Measurements from ENCODE around the gene PTRHD1. TPM values are rescaled to one million over a fixed set of nuclear protein-coding genes. Genes with fewer than 3 reads are reported as not detected.
A peak's percentile ranks its signal among the peaks of the same experiment; 100 is the strongest.

The PTRHD1 gene
- total RNA-seq, 1 donor from 2014 or later = 25.2 TPM

DNA sequence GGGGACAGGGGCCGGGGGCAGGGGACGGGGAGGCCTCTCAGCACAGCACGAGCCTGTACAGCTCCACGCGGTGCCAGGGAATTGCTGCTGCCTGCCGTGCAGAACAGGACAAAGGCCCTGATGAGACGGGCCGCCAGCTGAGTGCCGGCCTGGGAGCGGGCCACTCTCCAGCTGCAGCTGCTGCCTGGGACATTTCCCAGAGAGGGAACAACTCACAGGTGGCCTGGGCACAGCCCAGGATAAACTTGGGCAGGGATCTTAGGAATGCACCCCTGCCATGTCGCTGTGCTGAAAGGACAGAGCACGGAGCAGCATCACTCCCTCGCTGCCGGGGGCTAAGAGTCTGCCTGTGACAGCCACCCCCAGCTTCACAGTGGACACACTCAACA lies 38.9 kb upstream of the PTRHD1 start:
- peak; percentile 58 for DNase-seq
- no peak overlapping the region for H3K4me3 Mint-ChIP-seq (ENCODE audit: unreplicated experiment)
- H3K36me3 Mint-ChIP-seq (ENCODE audit: unreplicated experiment) = peaks cover 12% of the 10 kb centered on the region
- TF ChIP-seq, protein P1, sequence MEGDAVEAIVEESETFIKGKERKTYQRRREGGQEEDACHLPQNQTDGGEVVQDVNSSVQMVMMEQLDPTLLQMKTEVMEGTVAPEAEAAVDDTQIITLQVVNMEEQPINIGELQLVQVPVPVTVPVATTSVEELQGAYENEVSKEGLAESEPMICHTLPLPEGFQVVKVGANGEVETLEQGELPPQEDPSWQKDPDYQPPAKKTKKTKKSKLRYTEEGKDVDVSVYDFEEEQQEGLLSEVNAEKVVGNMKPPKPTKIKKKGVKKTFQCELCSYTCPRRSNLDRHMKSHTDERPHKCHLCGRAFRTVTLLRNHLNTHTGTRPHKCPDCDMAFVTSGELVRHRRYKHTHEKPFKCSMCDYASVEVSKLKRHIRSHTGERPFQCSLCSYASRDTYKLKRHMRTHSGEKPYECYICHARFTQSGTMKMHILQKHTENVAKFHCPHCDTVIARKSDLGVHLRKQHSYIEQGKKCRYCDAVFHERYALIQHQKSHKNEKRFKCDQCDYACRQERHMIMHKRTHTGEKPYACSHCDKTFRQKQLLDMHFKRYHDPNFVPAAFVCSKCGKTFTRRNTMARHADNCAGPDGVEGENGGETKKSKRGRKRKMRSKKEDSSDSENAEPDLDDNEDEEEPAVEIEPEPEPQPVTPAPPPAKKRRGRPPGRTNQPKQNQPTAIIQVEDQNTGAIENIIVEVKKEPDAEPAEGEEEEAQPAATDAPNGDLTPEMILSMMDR (IDR thresholded peaks at IDR 0.05; ENCODE audit: partially characterized antibody, unreplicated experiment) = no peak
- H3K4me1 Mint-ChIP-seq (ENCODE audit: low read depth, unreplicated experiment) = peaks cover 27% of the 10 kb centered on the region
- H3K27me3 Mint-ChIP-seq (ENCODE audit: unreplicated experiment) = peaks cover 13% of the 10 kb centered on the region
- peak overlapping the region; percentile 71 for H3K27ac Mint-ChIP-seq (ENCODE audit: unreplicated experiment)
- peaks cover 11% of the 10 kb centered on the region for H3K9me3 Mint-ChIP-seq (ENCODE audit: unreplicated experiment)

DNA sequence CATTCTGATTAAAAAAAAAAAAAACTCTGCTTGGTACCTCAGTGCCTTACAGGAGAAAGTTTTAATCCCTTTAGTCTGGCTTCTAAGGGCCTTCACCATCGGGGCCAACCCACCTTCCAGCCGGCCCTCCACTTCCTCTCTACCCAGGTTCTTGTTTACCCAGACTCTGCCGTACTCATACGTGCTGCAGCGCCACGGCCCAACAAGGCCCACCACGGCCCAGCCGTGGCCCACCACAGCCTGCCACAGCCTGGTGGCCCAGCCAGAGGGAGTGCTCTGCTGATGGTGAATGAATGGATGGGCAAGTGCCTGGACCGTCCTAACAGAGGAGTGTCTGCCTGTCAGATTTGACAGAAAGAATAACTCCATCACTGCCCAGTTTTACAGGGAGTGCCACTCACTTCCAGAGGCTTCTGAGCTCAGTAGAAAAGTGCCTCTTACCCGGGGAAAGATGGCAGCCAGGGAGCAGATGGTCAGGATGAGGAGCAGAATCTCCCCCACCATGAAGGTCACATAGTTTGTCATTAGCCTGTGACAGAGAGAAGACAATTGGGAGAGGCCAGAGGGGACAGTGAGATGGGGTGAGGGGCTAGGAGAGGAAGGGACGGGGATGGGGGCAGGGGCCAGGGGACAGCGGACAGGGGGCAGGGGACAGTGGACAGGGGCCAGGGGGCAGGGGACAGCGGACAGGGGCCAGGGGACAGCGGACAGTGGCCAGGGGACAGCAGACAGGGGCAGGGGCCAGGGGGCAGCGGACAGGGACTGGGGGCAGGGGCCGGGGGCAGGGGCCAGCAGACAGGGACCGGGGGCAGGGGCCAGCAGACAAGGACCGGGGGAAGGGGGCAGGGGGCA lies 38.3 kb upstream of the PTRHD1 start:
- H3K36me3 Mint-ChIP-seq (ENCODE audit: unreplicated experiment) = peaks cover 11% of the 10 kb centered on the region
- peaks cover 26% of the 10 kb centered on the region for H3K4me1 Mint-ChIP-seq (ENCODE audit: low read depth, unreplicated experiment)
- no peak for DNase-seq
- TF ChIP-seq, protein P1 (IDR thresholded peaks at IDR 0.05; ENCODE audit: partially characterized antibody, unreplicated experiment) = no peak
- peaks cover 9% of the 10 kb centered on the region for H3K9me3 Mint-ChIP-seq (ENCODE audit: unreplicated experiment)
- peaks cover 13% of the 10 kb centered on the region for H3K27me3 Mint-ChIP-seq (ENCODE audit: unreplicated experiment)
- peak overlapping the region; percentile 48 for H3K27ac Mint-ChIP-seq (ENCODE audit: unreplicated experiment)
- no peak overlapping the region for H3K4me3 Mint-ChIP-seq (ENCODE audit: unreplicated experiment)

DNA sequence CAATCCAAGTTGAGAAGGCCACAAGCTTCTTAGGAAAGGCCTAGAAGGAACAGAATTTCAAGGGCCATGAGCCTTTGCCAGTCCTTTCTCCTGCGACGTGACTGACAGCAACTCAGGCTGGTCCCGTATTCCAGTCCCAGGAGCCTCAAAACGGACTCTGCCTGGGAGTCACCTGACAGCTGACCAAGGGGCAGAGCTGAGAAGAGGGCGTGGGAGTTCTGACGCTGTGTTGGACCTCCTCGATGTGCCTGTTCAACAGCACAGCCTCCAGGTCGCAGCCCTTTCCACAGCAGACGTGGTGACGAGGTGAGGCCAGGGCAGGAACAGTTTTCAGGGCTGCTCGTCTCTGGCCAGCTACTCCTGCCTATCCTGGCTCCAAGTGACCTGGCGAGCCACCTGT lies 37.6 kb upstream of the PTRHD1 start:
- Mint-ChIP-seq H3K36me3 (ENCODE audit: unreplicated experiment) (peaks cover 5% of the 10 kb centered on the region), H3K27ac (ENCODE audit: unreplicated experiment) (no peak overlapping the region), H3K4me3 (ENCODE audit: unreplicated experiment) (no peak overlapping the region), H3K4me1 (ENCODE audit: low read depth, unreplicated experiment) (peaks cover 26% of the 10 kb centered on the region), H3K9me3 (ENCODE audit: unreplicated experiment) (peaks cover 9% of the 10 kb centered on the region), H3K27me3 (ENCODE audit: unreplicated experiment) (peaks cover 13% of the 10 kb centered on the region)
- no peak for DNase-seq
- TF ChIP-seq, protein P1 (IDR thresholded peaks at IDR 0.05; ENCODE audit: partially characterized antibody, unreplicated experiment) = no peak

GRCh38 chr2:24830351-24830750 lies 37.2 kb upstream of the PTRHD1 start:
- Mint-ChIP-seq H3K27ac (ENCODE audit: unreplicated experiment) (no peak overlapping the region), H3K9me3 (ENCODE audit: unreplicated experiment) (peaks cover 8% of the 10 kb centered on the region), H3K27me3 (ENCODE audit: unreplicated experiment) (peaks cover 13% of the 10 kb centered on the region), H3K36me3 (ENCODE audit: unreplicated experiment) (peaks cover 4% of the 10 kb centered on the region), H3K4me1 (ENCODE audit: low read depth, unreplicated experiment) (peaks cover 26% of the 10 kb centered on the region), H3K4me3 (ENCODE audit: unreplicated experiment) (no peak overlapping the region)
- TF ChIP-seq, protein P1 (IDR thresholded peaks at IDR 0.05; ENCODE audit: partially characterized antibody, unreplicated experiment) = no peak
- no peak for DNase-seq

Measured in glutamatergic neuron (in vitro differentiated cells).